Breast epithelium (tissue), 4 donors: ENCODE measurements around the gene ASMTL. TPM values are rescaled to one million over a fixed set of nuclear protein-coding genes. Genes with fewer than 3 reads are reported as not detected.
A peak's percentile ranks its signal among the peaks of the same experiment; 100 is the strongest.
"Not testable (repeated sequence)": the region's sequence is repeated elsewhere in the genome, so short reads cannot be mapped to it uniquely, and the experiment has no call there.

Experiments used
- DNase-seq, 2 donors: peaks; one replicate each; pipeline ENCODE4 v3.0.0-alpha.2; 2019; ENCODE audit warnings: low spot score in 2 of 2
- H3K27ac ChIP-seq, 2 donors: fragments of 200-600 bp; sonication (generic) in 1 of 2; one replicate each; pipeline ENCODE4 v1.5.1; 2016 to 2019; ENCODE audit warnings: mild to moderate bottlenecking in 1 of 2
- H3K27me3 ChIP-seq, 2 donors: fragments of 200-600 bp; sonication (generic) in 1 of 2; one replicate each; pipeline versions ENCODE4 v1.5.1 to v1.6.0; 2017 to 2019; ENCODE audit warnings: control low read depth in 1 of 2, mild to moderate bottlenecking in 1 of 2
- H3K36me3 ChIP-seq: fragments of 200-600 bp; one replicate; pipeline ENCODE4 v1.5.1; 2019
- H3K4me1 ChIP-seq, 2 donors: fragments of 200-600 bp; sonication (generic); one replicate each; pipeline ENCODE4 v1.5.1; 2016 to 2019; ENCODE audit warnings: control low read depth in 1 of 2
- H3K4me3 ChIP-seq, 3 donors: fragments of 200-600 bp; sonication (generic); 1 replicate in 2 of 3; 2 replicates in 1 of 3; pipeline ENCODE4 v1.5.1; 2016 to 2019; ENCODE audit warnings: mild to moderate bottlenecking in 3 of 3, moderate library complexity in 2 of 3
- H3K9me3 ChIP-seq, 2 donors: fragments of 200-600 bp; sonication (generic) in 1 of 2; one replicate each; pipeline ENCODE4 v1.5.1; 2016 to 2019; ENCODE audit warnings: control low read depth in 1 of 2
- POLR2A ChIP-seq: fragments of 450-650 bp; IDR thresholded peaks from one replicate; pipeline ENCODE4 v1.6.1; 2016; ENCODE audit warnings: antibody characterized with exemption, mild to moderate bottlenecking, moderate library complexity
- POLR2AphosphoS5 ChIP-seq, 3 donors: sonication (generic); formaldehyde crosslinking; IDR thresholded peaks; one replicate each; pipeline ENCODE4 v1.6.1; 2017; ENCODE audit warnings: antibody characterized with exemption in 3 of 3
- intact Hi-C: fragments of 100-400 bp; cut with DNase I; formaldehyde crosslinking; loops from one replicate; pipeline ENCODE4 v1.15.1; 2023; ENCODE audit warnings: low total_unique reads
- total RNA-seq, 3 donors: library from RNA; depleted of rRNA; stranded (reverse); fragments of >200 nt; gene quantifications; one replicate each; pipeline ENCODE4 v1.1.0, GENCODE V29; 2016
- TF ChIP-seq, protein P1 (sequence below), 3 donors: fragments of 450-650 bp; IDR thresholded peaks; one replicate each; pipeline ENCODE4 v1.5.1; 2016 to 2017; ENCODE audit warnings: antibody characterized with exemption in 3 of 3, mild to moderate bottlenecking in 3 of 3, moderate library complexity in 3 of 3

Gene ASMTL
- total RNA-seq, 3 donors from 2014 or later = 22.8 to 29.1 (median 28.2) TPM

DNA sequence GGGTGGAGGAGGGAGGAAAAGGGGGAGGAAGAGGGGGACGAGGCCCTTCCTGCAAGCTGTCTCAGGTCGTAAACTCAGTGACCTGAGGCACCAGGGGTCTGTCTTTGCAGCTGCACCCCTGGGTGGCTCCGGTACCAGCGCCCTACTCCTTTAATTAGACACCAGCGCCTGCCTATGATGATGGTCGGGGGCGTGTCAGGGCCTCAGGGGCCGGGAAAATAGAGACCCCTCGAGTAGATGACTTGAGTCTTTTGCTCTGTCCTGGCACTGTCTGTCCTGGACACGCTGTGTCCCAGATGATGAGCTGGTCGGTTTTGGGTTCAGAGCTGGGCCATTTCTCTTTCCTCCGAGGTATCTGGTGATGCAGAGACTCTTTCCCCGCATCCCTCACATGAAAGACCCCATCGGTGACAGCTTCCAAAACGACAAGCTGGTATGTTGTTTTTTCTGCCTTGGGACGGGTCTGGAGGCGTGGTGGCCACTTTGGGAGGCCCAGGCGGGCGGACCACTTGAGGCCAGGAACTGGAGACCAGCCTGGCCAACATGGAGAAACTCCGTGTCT lies 72.0 kb downstream of the ASMTL start:
- no peak overlapping the region for H3K27ac ChIP-seq
- no peak overlapping the region for H3K4me3 ChIP-seq
- no peaks in the 10 kb centered on the region for H3K4me1 ChIP-seq
- peak in 1 of 2 donors; percentile 40 for DNase-seq
- H3K36me3 ChIP-seq = no peaks in the 10 kb centered on the region
- intact Hi-C loops = no loop called here
- TF ChIP-seq POLR2A (no peak), POLR2AphosphoS5 (IDR thresholded peaks at IDR 0.05) (no peak)
- TF ChIP-seq, protein P1, sequence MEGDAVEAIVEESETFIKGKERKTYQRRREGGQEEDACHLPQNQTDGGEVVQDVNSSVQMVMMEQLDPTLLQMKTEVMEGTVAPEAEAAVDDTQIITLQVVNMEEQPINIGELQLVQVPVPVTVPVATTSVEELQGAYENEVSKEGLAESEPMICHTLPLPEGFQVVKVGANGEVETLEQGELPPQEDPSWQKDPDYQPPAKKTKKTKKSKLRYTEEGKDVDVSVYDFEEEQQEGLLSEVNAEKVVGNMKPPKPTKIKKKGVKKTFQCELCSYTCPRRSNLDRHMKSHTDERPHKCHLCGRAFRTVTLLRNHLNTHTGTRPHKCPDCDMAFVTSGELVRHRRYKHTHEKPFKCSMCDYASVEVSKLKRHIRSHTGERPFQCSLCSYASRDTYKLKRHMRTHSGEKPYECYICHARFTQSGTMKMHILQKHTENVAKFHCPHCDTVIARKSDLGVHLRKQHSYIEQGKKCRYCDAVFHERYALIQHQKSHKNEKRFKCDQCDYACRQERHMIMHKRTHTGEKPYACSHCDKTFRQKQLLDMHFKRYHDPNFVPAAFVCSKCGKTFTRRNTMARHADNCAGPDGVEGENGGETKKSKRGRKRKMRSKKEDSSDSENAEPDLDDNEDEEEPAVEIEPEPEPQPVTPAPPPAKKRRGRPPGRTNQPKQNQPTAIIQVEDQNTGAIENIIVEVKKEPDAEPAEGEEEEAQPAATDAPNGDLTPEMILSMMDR (IDR thresholded peaks at IDR 0.05) = no peak
- no peaks in the 10 kb centered on the region for H3K9me3 ChIP-seq
- no peaks in the 10 kb centered on the region for H3K27me3 ChIP-seq

DNA sequence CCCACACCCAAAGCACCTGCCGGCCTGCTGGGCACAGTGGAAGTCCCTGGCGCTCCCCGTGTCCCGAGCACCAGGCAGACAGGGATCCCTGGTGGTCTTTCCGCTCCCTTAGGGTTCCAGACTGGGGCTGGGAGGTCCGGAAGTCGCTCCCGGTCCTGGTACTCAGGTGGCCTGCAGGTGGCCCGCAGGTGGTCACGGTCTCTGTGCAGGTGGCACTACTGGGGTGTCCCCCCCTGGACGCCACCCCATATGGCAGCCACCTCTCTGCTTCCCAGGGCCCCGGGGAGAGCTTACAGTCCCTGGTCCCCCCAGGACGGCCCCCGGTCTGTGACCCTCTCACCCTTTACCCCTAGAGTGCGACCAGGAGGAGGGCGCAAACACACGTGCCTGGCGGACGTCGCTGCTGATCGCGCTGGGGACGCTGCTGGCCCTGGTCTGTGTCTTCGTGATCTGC lies 74.4 kb downstream of the ASMTL start:
- H3K9me3 ChIP-seq = no peaks in the 10 kb centered on the region
- DNase-seq = no peak
- H3K27me3 ChIP-seq = no peaks in the 10 kb centered on the region
- no peak overlapping the region for H3K27ac ChIP-seq
- intact Hi-C loops = no loop called here
- no peaks in the 10 kb centered on the region for H3K4me1 ChIP-seq
- no peaks in the 10 kb centered on the region for H3K36me3 ChIP-seq
- TF ChIP-seq, protein P1 (IDR thresholded peaks at IDR 0.05) = no peak
- TF ChIP-seq POLR2AphosphoS5 (IDR thresholded peaks at IDR 0.05) (no peak), POLR2A (no peak)
- no peak overlapping the region for H3K4me3 ChIP-seq

DNA sequence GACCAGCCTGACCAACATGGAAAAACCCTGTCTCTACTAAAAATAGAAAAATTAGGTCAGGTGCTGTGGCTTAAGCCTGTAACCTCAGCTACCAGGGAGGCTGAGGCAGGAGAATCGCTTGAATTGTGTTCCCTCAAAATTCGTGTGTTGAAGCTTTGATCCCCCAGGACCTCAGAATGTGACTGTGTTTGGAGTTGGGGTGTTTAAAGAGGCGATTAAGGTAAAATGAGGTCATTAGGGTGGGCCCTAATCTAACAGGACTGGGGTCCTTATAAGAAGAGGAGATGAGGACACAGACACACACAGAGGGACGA lies 84.4 kb downstream of the ASMTL start:
- Histone ChIP-seq H3K27ac (no peak overlapping the region), H3K4me3 (no peak overlapping the region), H3K4me1 (no peaks in the 10 kb centered on the region), H3K36me3 (no peaks in the 10 kb centered on the region), H3K27me3 (no peaks in the 10 kb centered on the region), H3K9me3 (no peaks in the 10 kb centered on the region)
- DNase-seq = no peak
- TF ChIP-seq POLR2A (no peak), POLR2AphosphoS5 (IDR thresholded peaks at IDR 0.05) (no peak)
- TF ChIP-seq, protein P1 (IDR thresholded peaks at IDR 0.05) = no peak
- intact Hi-C loops = no loop called here

DNA sequence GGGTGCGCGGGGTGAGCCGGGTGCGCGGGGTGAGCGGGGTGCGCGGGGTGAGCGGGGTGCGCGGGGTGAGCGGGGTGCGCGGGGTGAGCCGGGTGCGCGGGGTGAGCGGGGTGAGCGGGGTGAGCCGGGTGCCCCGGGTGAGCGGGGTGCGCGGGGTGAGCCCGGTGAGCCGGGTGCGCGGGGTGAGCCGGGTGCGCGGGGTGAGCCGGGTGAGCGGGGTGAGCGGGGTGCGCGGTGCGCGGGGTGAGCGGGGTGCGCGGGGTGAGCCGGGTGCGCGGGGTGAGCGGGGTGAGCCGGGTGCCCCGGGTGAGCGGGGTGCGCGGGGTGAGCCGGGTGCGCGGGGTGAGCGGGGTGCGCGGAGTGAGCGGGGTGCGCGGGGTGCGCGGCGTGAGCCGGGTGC lies 86.3 kb downstream of the ASMTL start:
- H3K27ac ChIP-seq, DNase-seq, H3K36me3 ChIP-seq, H3K4me3 ChIP-seq, H3K9me3 ChIP-seq, intact Hi-C loops, H3K4me1 ChIP-seq, H3K27me3 ChIP-seq: not testable (repeated sequence)

DNA sequence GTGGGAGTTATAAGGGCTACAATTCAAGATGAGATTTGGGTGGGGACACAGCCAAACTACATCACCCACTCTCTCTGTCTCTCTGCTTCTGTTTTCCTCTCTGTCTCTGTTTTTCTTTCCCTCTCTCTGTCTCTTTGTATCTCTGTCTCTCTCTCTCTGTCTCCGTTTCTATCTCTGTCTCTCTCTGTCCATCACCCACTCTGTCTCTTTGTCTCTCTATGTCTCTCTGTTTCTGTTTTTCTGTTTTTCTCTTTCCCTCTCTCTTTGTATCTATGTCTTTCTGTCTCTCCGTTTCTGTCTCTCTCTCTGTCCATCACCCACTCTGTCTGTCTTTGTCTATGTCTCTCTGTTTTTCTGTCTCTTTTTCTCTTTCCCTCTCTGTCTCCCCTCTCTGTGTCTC lies 90.8 kb downstream of the ASMTL start:
- Histone ChIP-seq H3K4me1 (no peaks in the 10 kb centered on the region), H3K27ac (no peak overlapping the region), H3K36me3 (peaks cover 10% of the 10 kb centered on the region), H3K9me3 (peaks cover 10 to 14% of the 10 kb centered on the region in 2 donors), H3K27me3 (no peaks in the 10 kb centered on the region), H3K4me3 (no peak overlapping the region)
- no peak for DNase-seq
- TF ChIP-seq POLR2AphosphoS5 (IDR thresholded peaks at IDR 0.05) (no peak), POLR2A (no peak)
- TF ChIP-seq, protein P1 (IDR thresholded peaks at IDR 0.05) = no peak
- intact Hi-C loops = no loop called here

DNA sequence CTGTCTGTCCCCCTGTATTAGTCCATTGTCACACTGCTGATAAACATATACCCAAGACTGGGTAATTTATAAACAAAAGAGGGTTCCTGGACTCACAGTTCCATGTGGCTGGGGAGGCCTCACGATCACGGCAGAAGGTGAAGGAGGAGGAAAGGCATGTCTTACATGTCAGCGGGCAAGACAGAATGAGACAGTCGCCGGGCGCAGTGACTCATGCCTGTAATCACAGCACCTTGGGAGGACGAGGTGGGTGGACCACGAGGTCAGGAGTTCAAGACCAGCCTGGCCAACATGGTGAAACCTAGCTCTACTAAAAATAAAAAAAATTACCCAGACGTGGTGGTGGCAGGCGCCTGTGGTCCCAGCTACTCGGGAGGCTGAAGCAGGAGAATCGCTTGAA lies 91.4 kb downstream of the ASMTL start:
- no peak overlapping the region for H3K27ac ChIP-seq
- H3K4me1 ChIP-seq = no peaks in the 10 kb centered on the region
- DNase-seq = no peak
- peaks cover 10% of the 10 kb centered on the region for H3K36me3 ChIP-seq
- TF ChIP-seq POLR2A = no peak
- no peak for TF ChIP-seq POLR2AphosphoS5 (IDR thresholded peaks at IDR 0.05)
- TF ChIP-seq, protein P1 (IDR thresholded peaks at IDR 0.05) = no peak
- no peaks in the 10 kb centered on the region for H3K27me3 ChIP-seq
- H3K4me3 ChIP-seq = no peak overlapping the region
- intact Hi-C loops = no loop called here
- peaks cover 10 to 14% of the 10 kb centered on the region in 2 donors for H3K9me3 ChIP-seq
